C4-2B (cell line): Measurements from ENCODE around the gene GNL2.

Experiments used
- ZFX ChIP-seq: fragments of 450-650 bp; IDR thresholded peaks from 2 replicates; pipeline ENCODE4 v1.6.1; 2017
- TF ChIP-seq, protein P1 (sequence below): fragments of 450-650 bp; conservative IDR thresholded peaks from 2 replicates; pipeline ENCODE4 v1.5.1; 2017; ENCODE audit warnings: mild to moderate bottlenecking

DNA sequence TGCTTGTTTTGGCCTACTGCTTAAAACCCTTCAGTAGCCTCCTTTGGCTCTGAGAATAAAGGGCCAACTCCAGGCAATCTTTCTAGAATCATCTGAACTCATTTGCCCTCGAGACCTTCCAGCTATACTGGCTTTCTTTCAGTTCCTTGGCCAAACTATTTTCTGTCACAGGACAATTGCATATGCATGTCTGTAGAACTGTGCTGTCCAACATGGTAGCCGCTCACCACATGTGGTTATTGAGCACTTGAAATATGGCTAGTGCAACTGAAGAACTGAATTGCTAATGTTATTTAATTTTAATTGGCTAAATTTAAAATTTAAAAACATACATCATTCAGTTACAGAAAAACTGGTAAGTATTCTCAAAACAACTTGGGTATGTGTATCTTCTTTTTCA is 14.3 kb upstream of the GNL2 start:
- TF ChIP-seq, protein P1, sequence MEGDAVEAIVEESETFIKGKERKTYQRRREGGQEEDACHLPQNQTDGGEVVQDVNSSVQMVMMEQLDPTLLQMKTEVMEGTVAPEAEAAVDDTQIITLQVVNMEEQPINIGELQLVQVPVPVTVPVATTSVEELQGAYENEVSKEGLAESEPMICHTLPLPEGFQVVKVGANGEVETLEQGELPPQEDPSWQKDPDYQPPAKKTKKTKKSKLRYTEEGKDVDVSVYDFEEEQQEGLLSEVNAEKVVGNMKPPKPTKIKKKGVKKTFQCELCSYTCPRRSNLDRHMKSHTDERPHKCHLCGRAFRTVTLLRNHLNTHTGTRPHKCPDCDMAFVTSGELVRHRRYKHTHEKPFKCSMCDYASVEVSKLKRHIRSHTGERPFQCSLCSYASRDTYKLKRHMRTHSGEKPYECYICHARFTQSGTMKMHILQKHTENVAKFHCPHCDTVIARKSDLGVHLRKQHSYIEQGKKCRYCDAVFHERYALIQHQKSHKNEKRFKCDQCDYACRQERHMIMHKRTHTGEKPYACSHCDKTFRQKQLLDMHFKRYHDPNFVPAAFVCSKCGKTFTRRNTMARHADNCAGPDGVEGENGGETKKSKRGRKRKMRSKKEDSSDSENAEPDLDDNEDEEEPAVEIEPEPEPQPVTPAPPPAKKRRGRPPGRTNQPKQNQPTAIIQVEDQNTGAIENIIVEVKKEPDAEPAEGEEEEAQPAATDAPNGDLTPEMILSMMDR: no peak
- TF ChIP-seq ZFX: no peak
